Measurements from ENCODE around the gene GATAD2A. TPM values are rescaled to one million over a fixed set of nuclear protein-coding genes. Genes with fewer than 3 reads are reported as not detected.

Gene GATAD2A
- total RNA-seq, 1 experiment from 2014 or later: 126 TPM

DNA sequence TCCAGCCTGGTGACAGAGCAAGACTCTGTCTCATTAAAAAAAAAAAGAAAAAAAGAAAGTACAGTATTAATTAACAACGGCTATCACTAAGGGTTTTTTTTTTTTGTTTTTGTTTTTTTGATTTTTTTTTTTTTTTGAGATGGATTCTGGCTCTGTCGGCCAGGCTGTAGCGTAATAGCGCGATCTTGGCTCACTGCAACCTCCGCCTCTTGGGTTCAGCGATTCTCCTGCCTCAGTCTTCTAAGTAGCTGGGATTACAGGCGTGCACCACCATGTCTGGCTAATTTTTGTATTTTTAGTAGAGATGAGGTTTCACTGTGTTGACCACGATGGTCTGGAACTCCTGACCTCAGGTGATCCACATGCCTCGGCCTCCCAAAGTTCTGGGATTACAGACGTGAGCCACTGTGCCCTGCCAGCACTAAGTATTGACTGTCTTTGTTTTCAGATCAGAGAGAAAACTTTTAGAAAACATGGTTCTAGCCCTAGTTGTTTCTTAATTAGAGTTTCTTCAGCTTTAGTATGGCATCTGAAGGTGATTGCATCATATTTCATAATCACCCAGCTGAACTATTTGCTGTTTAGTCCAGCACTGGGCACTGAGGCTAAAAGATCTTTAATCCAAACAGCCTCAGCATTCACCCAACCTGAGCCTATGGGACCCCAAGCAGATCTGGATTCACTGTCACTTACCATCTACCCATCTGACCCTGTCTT is 2.7 kb upstream of the GATAD2A start:
- no TSS peak for BruUV-seq (replicated peaks)

DNA sequence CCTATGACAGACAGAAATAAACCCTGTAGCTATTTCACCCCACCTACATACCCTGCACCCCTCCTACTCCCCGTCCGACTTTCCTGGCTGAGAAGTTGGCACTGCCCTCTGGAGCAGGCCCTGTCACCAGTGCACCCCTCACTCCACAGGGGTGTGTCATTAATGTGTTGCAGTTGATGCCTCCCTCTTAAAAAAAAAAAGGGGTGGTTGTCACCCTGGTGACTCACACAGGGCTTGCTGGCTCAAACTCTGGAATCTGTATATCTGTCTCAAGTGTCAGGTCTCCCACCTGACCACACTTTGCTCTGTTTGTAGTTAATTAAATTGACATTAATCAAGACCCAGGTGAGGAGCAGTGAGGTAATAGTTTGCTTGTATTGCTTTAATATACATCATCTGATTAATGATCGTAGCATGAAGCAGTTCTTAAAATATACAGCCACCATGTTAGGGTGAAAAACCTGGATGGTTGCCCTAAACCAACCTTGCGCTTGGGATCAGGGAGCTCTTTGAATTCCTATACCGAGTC is 2.0 kb upstream of the GATAD2A start:
- BruUV-seq (replicated peaks): no TSS peak
- intact Hi-C loops (cut with micrococcal nuclease; ENCODE audit: unreplicated experiment): no loop called here
- Histone ChIP-seq H3K27me3 (replicated peaks; ENCODE audit: control insufficient read depth, insufficient read depth, low read length) (no peaks in the 10 kb centered on the region), H3K9me3 (no peaks in the 10 kb centered on the region), H3K4me1 (peaks cover 20% of the 10 kb centered on the region), H3K36me3 (ENCODE audit: control insufficient read depth, insufficient read depth, low read length) (no peaks in the 10 kb centered on the region), H3K4me3 (ENCODE audit: low read depth, low read length) (no peak overlapping the region)
- no peaks in the 10 kb centered on the region for H3K9me3 Mint-ChIP-seq (ENCODE audit: unreplicated experiment)
- ChIA-PET CTCF (no interaction called here), POLR2A (no interaction called here)
- H3K4me3 Mint-ChIP-seq (ENCODE audit: unreplicated experiment): peak overlapping the region; percentile 95
- peaks cover 9% of the 10 kb centered on the region for H3K4me1 Mint-ChIP-seq (ENCODE audit: low read depth, unreplicated experiment)
- peaks cover 20% of the 10 kb centered on the region for H3K36me3 Mint-ChIP-seq (ENCODE audit: insufficient read depth, unreplicated experiment)
- H3K27ac Mint-ChIP-seq (ENCODE audit: unreplicated experiment): peak overlapping the region; percentile 70
- H3K27me3 Mint-ChIP-seq (ENCODE audit: insufficient read depth, unreplicated experiment): no peaks in the 10 kb centered on the region
- TF ChIP-seq, protein P1, sequence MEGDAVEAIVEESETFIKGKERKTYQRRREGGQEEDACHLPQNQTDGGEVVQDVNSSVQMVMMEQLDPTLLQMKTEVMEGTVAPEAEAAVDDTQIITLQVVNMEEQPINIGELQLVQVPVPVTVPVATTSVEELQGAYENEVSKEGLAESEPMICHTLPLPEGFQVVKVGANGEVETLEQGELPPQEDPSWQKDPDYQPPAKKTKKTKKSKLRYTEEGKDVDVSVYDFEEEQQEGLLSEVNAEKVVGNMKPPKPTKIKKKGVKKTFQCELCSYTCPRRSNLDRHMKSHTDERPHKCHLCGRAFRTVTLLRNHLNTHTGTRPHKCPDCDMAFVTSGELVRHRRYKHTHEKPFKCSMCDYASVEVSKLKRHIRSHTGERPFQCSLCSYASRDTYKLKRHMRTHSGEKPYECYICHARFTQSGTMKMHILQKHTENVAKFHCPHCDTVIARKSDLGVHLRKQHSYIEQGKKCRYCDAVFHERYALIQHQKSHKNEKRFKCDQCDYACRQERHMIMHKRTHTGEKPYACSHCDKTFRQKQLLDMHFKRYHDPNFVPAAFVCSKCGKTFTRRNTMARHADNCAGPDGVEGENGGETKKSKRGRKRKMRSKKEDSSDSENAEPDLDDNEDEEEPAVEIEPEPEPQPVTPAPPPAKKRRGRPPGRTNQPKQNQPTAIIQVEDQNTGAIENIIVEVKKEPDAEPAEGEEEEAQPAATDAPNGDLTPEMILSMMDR (IDR thresholded peaks at IDR 0.05; ENCODE audit: insufficient read depth in 1 of 2, low read depth in 1 of 2, low read length in 1 of 2, severe bottlenecking in 1 of 2, unreplicated experiment in 1 of 2): no peak
- DNase-seq: no peak

More for the DNA sequence above, 2.7 kb upstream of the GATAD2A start:
- Histone ChIP-seq H3K4me3 (ENCODE audit: low read depth, low read length) (no peak overlapping the region), H3K4me1 (peaks cover 14% of the 10 kb centered on the region), H3K27me3 (replicated peaks; ENCODE audit: control insufficient read depth, insufficient read depth, low read length) (no peaks in the 10 kb centered on the region), H3K9me3 (no peaks in the 10 kb centered on the region), H3K36me3 (ENCODE audit: control insufficient read depth, insufficient read depth, low read length) (no peaks in the 10 kb centered on the region)
- ChIA-PET CTCF (no interaction called here), POLR2A (no interaction called here)
- Mint-ChIP-seq H3K4me3 (ENCODE audit: unreplicated experiment) (no peak overlapping the region), H3K27me3 (ENCODE audit: insufficient read depth, unreplicated experiment) (no peaks in the 10 kb centered on the region), H3K9me3 (ENCODE audit: unreplicated experiment) (no peaks in the 10 kb centered on the region), H3K4me1 (ENCODE audit: low read depth, unreplicated experiment) (peaks cover 9% of the 10 kb centered on the region), H3K36me3 (ENCODE audit: insufficient read depth, unreplicated experiment) (peaks cover 16% of the 10 kb centered on the region), H3K27ac (ENCODE audit: unreplicated experiment) (peak overlapping the region; percentile 70)
- TF ChIP-seq, protein P1 (IDR thresholded peaks at IDR 0.05; ENCODE audit: insufficient read depth in 1 of 2, low read depth in 1 of 2, low read length in 1 of 2, severe bottlenecking in 1 of 2, unreplicated experiment in 1 of 2): no peak
- intact Hi-C loops (cut with micrococcal nuclease; ENCODE audit: unreplicated experiment): no loop called here
- DNase-seq: no peak

DNA sequence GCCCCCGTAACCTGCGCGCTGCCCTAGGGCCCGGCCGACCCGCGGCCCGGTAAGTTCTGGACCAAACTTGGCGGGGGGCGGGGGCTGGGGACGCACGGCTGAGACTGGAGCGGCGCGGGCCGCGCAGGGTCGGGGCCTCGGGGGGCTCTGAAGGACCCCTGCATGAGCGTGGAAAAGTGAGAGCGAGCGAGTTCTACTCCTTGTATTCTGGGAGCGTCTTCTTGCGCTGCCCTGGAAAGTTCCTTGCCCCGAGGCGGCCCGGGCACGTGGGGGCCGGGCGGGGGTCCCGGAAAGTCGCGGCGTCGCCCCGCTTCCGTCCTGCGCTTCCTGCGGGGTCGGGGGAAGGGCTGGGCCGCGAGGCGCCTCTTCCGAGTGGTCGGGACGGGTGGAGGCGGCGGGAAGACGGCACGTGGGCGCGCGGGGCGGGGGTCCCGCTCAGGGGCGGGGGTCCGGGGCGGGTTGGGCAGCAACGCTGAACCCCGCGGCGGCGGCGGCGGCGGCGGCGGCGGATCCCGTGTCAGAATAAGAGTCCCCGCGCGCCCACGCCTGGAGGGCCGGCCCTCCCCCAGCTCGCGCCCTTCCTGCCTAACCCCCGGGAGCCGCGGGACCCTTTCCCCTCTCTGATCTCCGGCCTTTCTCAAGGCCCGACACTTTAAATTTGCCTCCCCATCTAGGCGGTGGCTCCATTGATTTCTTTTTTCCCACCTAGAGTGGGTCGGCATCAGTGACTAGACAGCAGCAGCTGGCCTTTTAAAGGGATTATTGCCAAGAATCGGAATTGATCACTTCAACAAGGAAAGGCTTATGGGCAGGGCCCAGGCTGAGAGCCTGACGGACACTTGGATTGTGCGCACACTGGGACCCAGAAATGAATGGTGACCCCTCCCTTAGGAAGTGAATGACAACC is 749 bp downstream of the GATAD2A start:
- CTCF ChIA-PET: interaction anchor here (1.5 to 2.3 kb wide), 3 partner anchors 21 to 85 kb away, joined by 6 to 13 read pairs (median 7); no protein-coding TSS in a partner anchor
- H3K27me3 Mint-ChIP-seq (ENCODE audit: insufficient read depth, unreplicated experiment): no peaks in the 10 kb centered on the region
- POLR2A ChIA-PET: interaction anchor here (1.0 to 1.5 kb wide), 7 partner anchors 21 to 1113 kb away, joined by 3 to 33 read pairs (median 5); partner anchors contain the start of genes NDUFA13 and TSSK6
- peaks cover 23% of the 10 kb centered on the region for H3K4me1 Mint-ChIP-seq (ENCODE audit: low read depth, unreplicated experiment)
- H3K9me3 Mint-ChIP-seq (ENCODE audit: unreplicated experiment): no peaks in the 10 kb centered on the region
- Histone ChIP-seq H3K4me1 (peaks cover 34% of the 10 kb centered on the region), H3K27me3 (replicated peaks; ENCODE audit: control insufficient read depth, insufficient read depth, low read length) (no peaks in the 10 kb centered on the region), H3K9me3 (no peaks in the 10 kb centered on the region), H3K4me3 (ENCODE audit: low read depth, low read length) (peak overlapping the region; percentile 89), H3K36me3 (ENCODE audit: control insufficient read depth, insufficient read depth, low read length) (no peaks in the 10 kb centered on the region)
- no TSS peak for BruUV-seq (replicated peaks)
- H3K27ac Mint-ChIP-seq (ENCODE audit: unreplicated experiment): peak overlapping the region; percentile 87
- DNase-seq: peak; percentile 44 to 55
- peak overlapping the region; percentile 95 for H3K4me3 Mint-ChIP-seq (ENCODE audit: unreplicated experiment)
- intact Hi-C loops (cut with micrococcal nuclease; ENCODE audit: unreplicated experiment): loop anchor here (1.0 kb wide), 2 partner anchors 21 to 86 kb away; partner anchors contain the start of genes MAU2 and SUGP1
- peaks cover 26% of the 10 kb centered on the region for H3K36me3 Mint-ChIP-seq (ENCODE audit: insufficient read depth, unreplicated experiment)
- TF ChIP-seq, protein P1 (IDR thresholded peaks at IDR 0.05; ENCODE audit: insufficient read depth in 1 of 2, low read depth in 1 of 2, low read length in 1 of 2, severe bottlenecking in 1 of 2, unreplicated experiment in 1 of 2): no peak
